ENCODE measurements around the gene ZMAT5. TPM values are rescaled to one million over a fixed set of nuclear protein-coding genes. Genes with fewer than 3 reads are reported as not detected.

The ZMAT5 gene
- total and polyA plus RNA-seq, 2 of the 13 experiments (the other 11 are each of a cell fraction or from before 2014, with no cell fraction given) = 20.7 to 27.8 TPM

GRCh38 chr22:29747832-29748231, 19.0 kb downstream of the ZMAT5 start:
- DNase-seq (ENCODE audit: low spot score) = no peak
- H3K27ac ChIP-seq (ENCODE audit: extremely low read length, insufficient read depth, low read length) = no peak overlapping the region
- CTCF ChIA-PET (ENCODE audit: low intra/inter-chr PET ratio, low total read pairs) = no interaction called here
- H3K4me3 ChIP-seq (replicated peaks in 1 of 3; ENCODE audit: insufficient read depth in 1 of 3, low read depth in 2 of 3, low read length in 3 of 3) = no peak overlapping the region
- POLR2A ChIA-PET = no interaction called here
- no peak for FAIRE-seq
- peaks cover 4 to 29% of the 10 kb centered on the region in 2 experiments; a peak in 4 of 5 replicates for H3K36me3 ChIP-seq (replicated peaks in 1 of 2; ENCODE audit: control insufficient read depth in 1 of 2, insufficient read depth in 2 of 2, low read length in 2 of 2)
- no peaks in the 10 kb centered on the region for H3K27me3 ChIP-seq (ENCODE audit: control insufficient read depth in 1 of 2, insufficient read depth in 2 of 2, low read length in 2 of 2)
- no peak overlapping the region for H3K9ac ChIP-seq (ENCODE audit: insufficient read depth, low read depth, low read length)
- BruUV-seq (replicated peaks) = no TSS peak
- intact Hi-C loops (cut with micrococcal nuclease; ENCODE audit: unreplicated experiment) = no loop called here
- H2AFZ ChIP-seq (ENCODE audit: low read length) = no peak overlapping the region
- TF ChIP-seq ZNF12 (CRISPR knock-in tag; IDR thresholded peaks at IDR 0.05) = no peak
- TF ChIP-seq CBX1 (IDR thresholded peaks at IDR 0.05; ENCODE audit: low read depth) = no peak
- TF ChIP-seq ZNF513 (CRISPR knock-in tag; conservative IDR thresholded peaks at IDR 0.05) = no peak
- no peak for TF ChIP-seq HMG20B (CRISPR knock-in tag; conservative IDR thresholded peaks at IDR 0.05)
- no peak for TF ChIP-seq ZNF225 (CRISPR knock-in tag; IDR thresholded peaks at IDR 0.05)
- no peak for TF ChIP-seq CREB3 (CRISPR knock-in tag; IDR thresholded peaks at IDR 0.05)
- TF ChIP-seq DNMT3B (CRISPR knock-in tag; conservative IDR thresholded peaks at IDR 0.05) = no peak
- TF ChIP-seq ZBTB7B (CRISPR knock-in tag; IDR thresholded peaks at IDR 0.05) = no peak
- no peak for TF ChIP-seq SMAD9 (CRISPR knock-in tag; IDR thresholded peaks at IDR 0.05)
- no peak for TF ChIP-seq ZNF737 (CRISPR knock-in tag; IDR thresholded peaks at IDR 0.05; ENCODE audit: borderline replicate concordance)
- TF ChIP-seq MXD4 (CRISPR knock-in tag; IDR thresholded peaks at IDR 0.05) = no peak
- TF ChIP-seq HNRNPL (IDR thresholded peaks at IDR 0.05; ENCODE audit: low read depth, low read length) = no peak
- no peaks in the 10 kb centered on the region for H4K20me1 ChIP-seq (ENCODE audit: insufficient read depth, low read length)
- in situ Hi-C loops (cut with HindIII; ENCODE audit: extremely low pct_ligation_motif_present, low pct_unique_long_range_greater_than_20kb) = no loop called here
- no peak overlapping the region for H3K4me2 ChIP-seq (ENCODE audit: low read depth, low read length)
- no peaks in the 10 kb centered on the region for H3K9me3 ChIP-seq (ENCODE audit: low read length)
- no peak for ATAC-seq
- no peaks in the 10 kb centered on the region for H3K79me2 ChIP-seq (ENCODE audit: insufficient read depth, low read length)
- WGBS (ENCODE audit: low lambda C conversion rate) = 97% methylated on average over 6 of the region's 7 CpGs
- H3K4me1 ChIP-seq (ENCODE audit: insufficient read depth, low read length) = peaks cover 18% of the 10 kb centered on the region; the same call in 1 of the 2 replicates
